SIG-M5 treated with dmso at 0.1 percent for 504 hours (cell line): ENCODE data around the gene RFX4.

ENCODE experiments used
- DNase-seq: peaks from one replicate; lab custom pipeline; 2025; ENCODE audit not compliant: unreplicated experiment; lab: John Stamatoyannopoulos, UW

Gene RFX4

GRCh38 chr12:106759526-106760183 is 176.9 kb downstream of the RFX4 start:
- no peak for DNase-seq

- peak; percentile 74 for DNase-seq
Observed at GRCh38 chr12:106760184-106760531, 177.4 kb downstream of the RFX4 start.

- DNase-seq: no peak
Observed at GRCh38 chr12:106764220-106764619, 181.4 kb downstream of the RFX4 start.

GRCh38 chr12:106764738-106765137 is 181.9 kb downstream of the RFX4 start:
- DNase-seq: peak; percentile 30

GRCh38 chr12:106766393-106766826 is 183.6 kb downstream of the RFX4 start:
- DNase-seq: no peak

GRCh38 chr12:106767206-106767605 is 184.4 kb downstream of the RFX4 start:
- no peak for DNase-seq

- DNase-seq: no peak
Observed at GRCh38 chr12:106767954-106768822, 185.4 kb downstream of the RFX4 start.

GRCh38 chr12:106769078-106769477 is 186.3 kb downstream of the RFX4 start:
- DNase-seq: no peak

GRCh38 chr12:106769546-106769945 is 186.7 kb downstream of the RFX4 start:
- DNase-seq: no peak

GRCh38 chr12:106771425-106771824 is 188.6 kb downstream of the RFX4 start:
- DNase-seq: no peak

- DNase-seq: no peak
Observed at GRCh38 chr12:106773286-106774004, 190.6 kb downstream of the RFX4 start.

GRCh38 chr12:106774005-106774807 is 191.4 kb downstream of the RFX4 start, which contains the start of gene RIC8B:
Gene RIC8B (plus strand): TSS chr12:106774682. CDS start chr12:106774746, 64 bp downstream.
- DNase-seq: peak; percentile 99

GRCh38 chr12:106774808-106775524 is 192.2 kb downstream of the RFX4 start:
- DNase-seq: no peak

GRCh38 chr12:106776897-106777296 is 194.1 kb downstream of the RFX4 start:
- DNase-seq: no peak

- no peak for DNase-seq
Observed at GRCh38 chr12:106780010-106780631, 197.3 kb downstream of the RFX4 start.

GRCh38 chr12:106782619-106783018 is 199.8 kb downstream of the RFX4 start:
- DNase-seq: no peak

- no peak for DNase-seq
Observed at GRCh38 chr12:106783515-106783914, 200.7 kb downstream of the RFX4 start.

- no peak for DNase-seq
Observed at GRCh38 chr12:106790020-106790419, 207.2 kb downstream of the RFX4 start.

- DNase-seq: no peak
Observed at GRCh38 chr12:106791531-106791930, 208.7 kb downstream of the RFX4 start.

- no peak for DNase-seq
Observed at GRCh38 chr12:106794369-106794768, 211.6 kb downstream of the RFX4 start.
